T-helper 17 cell (primary cell): ENCODE data around the gene RASAL2. TPM values are rescaled to one million over a fixed set of nuclear protein-coding genes. Genes with fewer than 3 reads are reported as not detected.

Experiments
- ATAC-seq: fragments of 150-1000 bp; cut with Tn5 transposase; 2 replicates; pipeline ENCODE4 v1.10.0; 2021; ENCODE audit warnings: mild to moderate bottlenecking, moderate library complexity
- DNase-seq, 3 donors: peaks; one replicate each; pipeline versions ENCODE4 v3.0.0 to v3.0.0-alpha.2; 2020 to 2021
- H3K9me3 ChIP-seq: one replicate; pipeline ENCODE4 v1.7.0; 2013; ENCODE audit warnings: low read length, mild to moderate bottlenecking; ENCODE audit not compliant: control insufficient read depth, poor library complexity, severe bottlenecking
- H3K27ac Mint-ChIP-seq: one replicate; pipeline ENCODE4 v1.8.0; 2022; ENCODE audit warnings: mild to moderate bottlenecking, moderate library complexity, mixed read lengths
- H3K27me3 Mint-ChIP-seq: one replicate; pipeline ENCODE4 v1.8.0; 2022; ENCODE audit warnings: mixed read lengths
- H3K36me3 Mint-ChIP-seq: one replicate; pipeline ENCODE4 v1.8.0; 2022; ENCODE audit warnings: low read depth, mixed read lengths
- H3K4me1 Mint-ChIP-seq: one replicate; pipeline ENCODE4 v1.8.0; 2022; ENCODE audit warnings: mild to moderate bottlenecking, mixed read lengths
- H3K4me3 Mint-ChIP-seq: one replicate; pipeline ENCODE4 v1.8.0; 2022; ENCODE audit warnings: mild to moderate bottlenecking, moderate library complexity, mixed read lengths
- total RNA-seq, 4 donors: library from RNA in 2 of 4; stranded (reverse) in 2 of 4; gene quantifications; one replicate each; pipeline ENCODE4 v1.2.3 and lab custom pipeline; 2022 to 2026

The RASAL2 gene
- total RNA-seq, 2 donors from 2014 or later, result 0.07 to 0.29 TPM

GRCh38 chr1:178483251-178483957 lies 389.5 kb downstream of the RASAL2 start:
- Mint-ChIP-seq H3K36me3 (no peaks in the 10 kb centered on the region), H3K4me3 (no peak overlapping the region), H3K4me1 (peaks cover 11% of the 10 kb centered on the region), H3K27me3 (peaks cover 23% of the 10 kb centered on the region), H3K27ac (no peak overlapping the region)
- H3K9me3 ChIP-seq, result no peaks in the 10 kb centered on the region
- no peak for ATAC-seq
- DNase-seq, result no peak

DNA sequence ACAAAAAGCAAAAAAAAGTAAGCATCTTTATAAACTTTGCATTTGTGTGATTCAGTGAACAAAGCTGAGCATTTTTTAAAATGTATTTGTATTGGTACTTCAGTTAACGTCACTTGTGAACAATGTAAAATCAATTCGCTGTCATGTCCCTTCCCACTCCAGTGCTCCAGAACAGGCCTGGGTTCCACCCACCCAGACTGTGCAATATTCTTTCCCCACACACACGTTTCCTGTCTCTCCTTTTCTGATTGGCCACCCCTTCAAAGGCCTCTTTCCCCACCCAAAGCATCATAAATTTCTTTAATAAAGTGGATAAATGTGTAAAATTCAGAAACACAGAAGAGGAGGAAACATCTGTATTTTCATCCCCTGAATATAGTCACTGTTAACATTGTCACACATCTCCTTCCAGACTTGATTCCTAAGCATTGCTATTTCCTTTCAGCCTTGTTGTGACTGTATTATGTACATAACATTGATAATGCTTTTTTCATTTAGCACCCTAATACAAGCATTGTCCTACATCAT lies 390.9 kb downstream of the RASAL2 start:
- Mint-ChIP-seq H3K36me3 (no peaks in the 10 kb centered on the region), H3K27me3 (peaks cover 28% of the 10 kb centered on the region), H3K4me1 (peaks cover 11% of the 10 kb centered on the region), H3K27ac (no peak overlapping the region), H3K4me3 (no peak overlapping the region)
- ATAC-seq, result no peak
- DNase-seq, result no peak
- no peaks in the 10 kb centered on the region for H3K9me3 ChIP-seq

GRCh38 chr1:178485541-178485981 lies 391.7 kb downstream of the RASAL2 start:
- Mint-ChIP-seq H3K27ac (no peak overlapping the region), H3K4me3 (no peak overlapping the region), H3K4me1 (peaks cover 11% of the 10 kb centered on the region), H3K36me3 (no peaks in the 10 kb centered on the region), H3K27me3 (peaks cover 33% of the 10 kb centered on the region)
- no peaks in the 10 kb centered on the region for H3K9me3 ChIP-seq
- no peak for ATAC-seq
- no peak for DNase-seq

- ATAC-seq, result no peak
- no peak overlapping the region for H3K4me3 Mint-ChIP-seq
- peaks cover 33% of the 10 kb centered on the region for H3K27me3 Mint-ChIP-seq
- H3K27ac Mint-ChIP-seq, result no peak overlapping the region
- H3K9me3 ChIP-seq, result no peaks in the 10 kb centered on the region
- DNase-seq, result no peak
- no peaks in the 10 kb centered on the region for H3K36me3 Mint-ChIP-seq
- H3K4me1 Mint-ChIP-seq, result peaks cover 11% of the 10 kb centered on the region
Measured at GRCh38 chr1:178486100-178487069, 392.5 kb downstream of the RASAL2 start.

DNA sequence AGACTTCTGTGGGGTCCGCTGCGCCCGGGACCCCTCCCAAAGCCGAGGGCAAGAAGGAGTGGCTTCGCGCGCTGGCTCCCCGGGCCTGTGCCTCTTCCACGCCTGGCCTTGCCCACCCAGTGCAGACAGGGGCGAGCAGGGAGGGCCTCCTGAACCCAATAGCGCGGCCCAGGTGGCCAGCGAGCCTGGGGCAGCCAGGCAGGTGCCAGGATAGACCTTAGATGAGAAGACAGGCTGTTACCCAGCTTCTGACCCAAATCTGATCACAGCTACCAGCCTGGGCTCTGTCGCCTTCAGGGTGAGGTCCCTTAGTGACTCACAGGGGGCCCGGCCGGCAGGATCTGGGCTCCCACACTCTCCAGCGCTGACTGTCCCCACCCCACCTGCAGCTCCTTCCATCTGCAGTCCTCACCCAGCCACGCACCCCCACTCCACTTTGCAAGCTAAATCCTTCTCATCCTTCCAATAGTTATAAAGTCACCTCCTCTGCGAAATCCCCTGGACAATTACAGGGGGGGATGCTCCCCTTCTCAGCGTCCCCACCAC lies 393.2 kb downstream of the RASAL2 start:
- no peak for ATAC-seq
- Mint-ChIP-seq H3K36me3 (no peaks in the 10 kb centered on the region), H3K4me3 (no peak overlapping the region), H3K27ac (no peak overlapping the region), H3K4me1 (peaks cover 11% of the 10 kb centered on the region), H3K27me3 (peaks cover 33% of the 10 kb centered on the region)
- no peaks in the 10 kb centered on the region for H3K9me3 ChIP-seq
- DNase-seq, result no peak

DNA sequence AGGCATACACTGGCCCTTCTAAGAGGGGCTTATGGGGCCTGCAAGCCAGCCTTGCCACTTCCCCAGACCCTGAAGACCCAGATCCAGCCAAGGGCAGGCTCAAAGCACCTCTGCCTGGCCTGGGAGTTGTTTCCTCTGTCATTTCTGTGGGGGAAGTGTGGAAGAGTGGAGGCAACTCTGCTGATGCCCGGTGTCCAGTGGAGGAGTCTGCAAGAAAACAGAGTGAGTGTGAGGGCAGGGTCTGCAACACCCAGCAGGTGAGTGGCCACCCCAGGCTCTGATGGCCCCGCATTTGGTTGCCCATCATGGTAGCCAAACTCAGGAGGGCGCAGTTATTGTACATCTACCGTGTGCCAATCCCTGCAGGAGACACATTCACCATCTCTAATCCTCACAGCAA lies 394.5 kb downstream of the RASAL2 start:
- no peaks in the 10 kb centered on the region for H3K36me3 Mint-ChIP-seq
- ATAC-seq (no peak), DNase-seq (no peak)
- no peak overlapping the region for H3K4me3 Mint-ChIP-seq
- H3K27ac Mint-ChIP-seq, result no peak overlapping the region
- H3K27me3 Mint-ChIP-seq, result peaks cover 33% of the 10 kb centered on the region
- H3K9me3 ChIP-seq, result no peaks in the 10 kb centered on the region
- peaks cover 11% of the 10 kb centered on the region for H3K4me1 Mint-ChIP-seq

DNA sequence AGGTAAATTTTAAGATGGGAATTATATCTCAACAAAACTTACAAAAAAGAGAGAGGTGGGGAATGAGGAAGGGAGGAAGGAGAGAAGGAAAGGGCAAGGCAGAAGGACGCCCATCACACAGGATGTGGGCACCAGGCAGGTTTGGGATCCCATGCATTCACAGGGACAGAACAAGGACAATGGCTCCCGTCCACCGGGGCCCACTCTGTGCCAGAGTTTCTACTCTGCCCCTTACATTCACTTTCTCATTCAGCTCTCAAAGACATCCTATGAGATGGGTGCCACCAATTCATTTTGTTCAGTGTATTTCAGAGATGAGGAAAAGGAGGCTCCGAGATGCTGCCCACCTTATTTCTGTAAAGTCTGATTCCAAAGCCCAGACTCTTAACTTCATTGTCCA lies 395.5 kb downstream of the RASAL2 start:
- H3K4me3 Mint-ChIP-seq, result no peak overlapping the region
- H3K27me3 Mint-ChIP-seq, result peaks cover 33% of the 10 kb centered on the region
- H3K27ac Mint-ChIP-seq, result no peak overlapping the region
- no peak for ATAC-seq
- H3K4me1 Mint-ChIP-seq, result peaks cover 11% of the 10 kb centered on the region
- H3K36me3 Mint-ChIP-seq, result no peaks in the 10 kb centered on the region
- no peak for DNase-seq
- no peaks in the 10 kb centered on the region for H3K9me3 ChIP-seq

DNA sequence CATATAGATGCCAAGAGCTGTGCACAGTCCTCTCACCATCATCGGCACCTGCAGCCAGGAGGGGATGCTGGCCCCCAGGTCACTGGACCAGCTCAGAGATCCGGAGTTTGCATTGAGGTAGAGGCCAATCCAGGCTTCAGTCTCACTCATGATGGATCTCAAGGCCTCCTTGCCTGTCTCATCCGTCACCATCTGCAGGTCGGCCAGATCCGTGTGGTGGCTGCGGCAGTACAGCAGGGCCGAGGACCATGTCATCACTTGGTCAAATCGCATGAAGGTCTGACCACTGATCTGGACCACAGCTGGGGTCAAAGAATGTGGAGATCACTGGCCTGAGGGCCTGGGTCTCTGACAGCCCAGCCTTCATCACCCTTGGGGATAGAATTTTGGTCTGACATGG lies 396.2 kb downstream of the RASAL2 start:
- H3K4me1 Mint-ChIP-seq, result peaks cover 9% of the 10 kb centered on the region

GRCh38 chr1:178490967-178491366 lies 397.1 kb downstream of the RASAL2 start:
- no peaks in the 10 kb centered on the region for H3K36me3 Mint-ChIP-seq
- no peak overlapping the region for H3K4me3 Mint-ChIP-seq
- no peak for DNase-seq
- no peak overlapping the region for H3K27ac Mint-ChIP-seq
- H3K27me3 Mint-ChIP-seq, result peaks cover 31% of the 10 kb centered on the region
- H3K9me3 ChIP-seq, result no peaks in the 10 kb centered on the region
- H3K4me1 Mint-ChIP-seq, result peaks cover 5% of the 10 kb centered on the region
- no peak for ATAC-seq

More for the DNA sequence above, 396.2 kb downstream of the RASAL2 start:
- no peak overlapping the region for H3K4me3 Mint-ChIP-seq
- H3K36me3 Mint-ChIP-seq, result no peaks in the 10 kb centered on the region
- DNase-seq, result no peak
- no peak for ATAC-seq
- no peaks in the 10 kb centered on the region for H3K9me3 ChIP-seq
- H3K27me3 Mint-ChIP-seq, result peaks cover 36% of the 10 kb centered on the region
- H3K27ac Mint-ChIP-seq, result no peak overlapping the region

- ATAC-seq, result no peak
- no peak overlapping the region for H3K27ac Mint-ChIP-seq
- peaks cover 31% of the 10 kb centered on the region for H3K27me3 Mint-ChIP-seq
Measured at GRCh38 chr1:178491721-178492120, 397.8 kb downstream of the RASAL2 start.

GRCh38 chr1:178492341-178492740 lies 398.4 kb downstream of the RASAL2 start:
- peaks cover 5% of the 10 kb centered on the region for H3K4me1 Mint-ChIP-seq
- ATAC-seq, result no peak
- no peaks in the 10 kb centered on the region for H3K36me3 Mint-ChIP-seq
- peaks cover 28% of the 10 kb centered on the region for H3K27me3 Mint-ChIP-seq
- H3K27ac Mint-ChIP-seq, result no peak overlapping the region
- no peak for DNase-seq
- no peak overlapping the region for H3K4me3 Mint-ChIP-seq
- no peaks in the 10 kb centered on the region for H3K9me3 ChIP-seq

More at GRCh38 chr1:178491721-178492120, 397.8 kb downstream of the RASAL2 start:
- H3K36me3 Mint-ChIP-seq, result no peaks in the 10 kb centered on the region
- no peaks in the 10 kb centered on the region for H3K9me3 ChIP-seq
- H3K4me1 Mint-ChIP-seq, result peaks cover 5% of the 10 kb centered on the region
- H3K4me3 Mint-ChIP-seq, result no peak overlapping the region
- DNase-seq, result no peak

GRCh38 chr1:178493301-178493741 lies 399.4 kb downstream of the RASAL2 start:
- Mint-ChIP-seq H3K27me3 (peaks cover 18% of the 10 kb centered on the region), H3K27ac (no peak overlapping the region)

DNA sequence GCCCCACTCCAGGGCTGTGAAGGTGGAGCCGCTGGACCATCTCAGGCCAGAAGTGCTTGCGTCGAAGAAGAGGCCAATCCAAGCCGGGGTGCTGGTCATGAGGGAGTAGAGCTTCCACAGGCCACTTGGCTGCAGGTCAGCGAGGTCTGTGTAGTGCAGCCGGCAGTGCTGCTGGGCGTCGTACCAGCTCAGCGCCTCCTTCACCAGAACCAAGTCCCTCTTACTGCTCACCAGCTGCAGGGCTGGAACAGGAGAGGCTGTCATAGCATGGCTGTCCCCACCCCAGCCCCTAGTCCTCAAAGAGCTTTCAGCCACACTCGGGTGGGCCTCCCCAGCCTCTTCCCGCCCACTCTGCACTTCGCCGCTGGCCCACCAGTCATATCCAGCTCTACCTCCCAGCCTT lies 400.7 kb downstream of the RASAL2 start:
- DNase-seq (no peak), ATAC-seq (no peak)
- Mint-ChIP-seq H3K36me3 (no peaks in the 10 kb centered on the region), H3K4me3 (no peak overlapping the region), H3K27ac (no peak overlapping the region), H3K4me1 (peaks cover 3% of the 10 kb centered on the region), H3K27me3 (peaks cover 12% of the 10 kb centered on the region)
- no peaks in the 10 kb centered on the region for H3K9me3 ChIP-seq

More at GRCh38 chr1:178493301-178493741, 399.4 kb downstream of the RASAL2 start:
- ATAC-seq (no peak), DNase-seq (no peak)
- H3K4me1 Mint-ChIP-seq, result peaks cover 4% of the 10 kb centered on the region
- no peaks in the 10 kb centered on the region for H3K36me3 Mint-ChIP-seq
- no peaks in the 10 kb centered on the region for H3K9me3 ChIP-seq
- H3K4me3 Mint-ChIP-seq, result no peak overlapping the region
